IMR-90 (cell line): ENCODE data around the gene CCL13.

Source experiments
- CHD1 ChIP-seq: IDR thresholded peaks from 2 replicates; pipeline ENCODE4 v1.6.1; 2012; ENCODE audit warnings: low read depth, low read length, improper control_type of control experiment
- CTCF ChIP-seq: conservative IDR thresholded peaks from 2 replicates; pipeline ENCODE4 v1.5.1; 2012; ENCODE audit warnings: mild to moderate bottlenecking, low read depth, low read length, improper control_type of control experiment
- ELK1 ChIP-seq: fragments of 150-350 bp; IDR thresholded peaks from 2 replicates; pipeline ENCODE4 v1.6.1; 2016; ENCODE audit warnings: low read depth, mild to moderate bottlenecking, low read length, moderate library complexity, borderline replicate concordance
- MAZ ChIP-seq: IDR thresholded peaks from 2 replicates; pipeline ENCODE4 v1.6.1; 2012; ENCODE audit warnings: low read depth, mild to moderate bottlenecking, low read length, improper control_type of control experiment, moderate library complexity, borderline replicate concordance
- MXI1 ChIP-seq: IDR thresholded peaks from 2 replicates; pipeline ENCODE4 v1.6.1; 2012; ENCODE audit warnings: low read depth, mild to moderate bottlenecking, low read length, moderate library complexity, borderline replicate concordance
- POLR2A ChIP-seq: IDR thresholded peaks from 2 replicates; pipeline ENCODE4 v1.6.1; 2012; ENCODE audit warnings: mild to moderate bottlenecking, low read depth, low read length
- RCOR1 ChIP-seq: IDR thresholded peaks from 2 replicates; pipeline ENCODE4 v1.6.1; 2012; ENCODE audit warnings: mild to moderate bottlenecking, low read length, improper control_type of control experiment; ENCODE audit not compliant: insufficient replicate concordance
- RFX5 ChIP-seq: IDR thresholded peaks from 2 replicates; pipeline ENCODE4 v1.8.0; 2012; ENCODE audit warnings: low read depth, mild to moderate bottlenecking, low read length, moderate library complexity
- SMC3 ChIP-seq: fragments of 150-350 bp; IDR thresholded peaks from 2 replicates; pipeline ENCODE4 v1.6.1; 2016; ENCODE audit warnings: low read depth, mild to moderate bottlenecking, antibody characterized with exemption, low read length, moderate library complexity
- USF2 ChIP-seq: fragments of 150-350 bp; IDR thresholded peaks from 2 replicates; pipeline ENCODE4 v1.6.1; 2017; ENCODE audit warnings: mild to moderate bottlenecking, antibody characterized with exemption, low read length, low read depth

- no peak for TF ChIP-seq CHD1
- no peak for TF ChIP-seq POLR2A
- TF ChIP-seq CTCF = no peak
- TF ChIP-seq RFX5 = no peak
- TF ChIP-seq USF2 = no peak
- no peak for TF ChIP-seq ELK1
- no peak for TF ChIP-seq MAZ
- no peak for TF ChIP-seq RCOR1
- no peak for TF ChIP-seq SMC3
- no peak for TF ChIP-seq MXI1
Observed at GRCh38 chr17:34358631-34359030, 2.4 kb downstream of the CCL13 start.
